IPS-NIHi11 (cell line): ENCODE results near the gene TEX2.

Experiments used
- DNase-seq: peaks from one replicate; pipeline ENCODE4 v3.0.0; 2012; ENCODE audit warnings: mixed read lengths, low spot score

The TEX2 gene

DNA sequence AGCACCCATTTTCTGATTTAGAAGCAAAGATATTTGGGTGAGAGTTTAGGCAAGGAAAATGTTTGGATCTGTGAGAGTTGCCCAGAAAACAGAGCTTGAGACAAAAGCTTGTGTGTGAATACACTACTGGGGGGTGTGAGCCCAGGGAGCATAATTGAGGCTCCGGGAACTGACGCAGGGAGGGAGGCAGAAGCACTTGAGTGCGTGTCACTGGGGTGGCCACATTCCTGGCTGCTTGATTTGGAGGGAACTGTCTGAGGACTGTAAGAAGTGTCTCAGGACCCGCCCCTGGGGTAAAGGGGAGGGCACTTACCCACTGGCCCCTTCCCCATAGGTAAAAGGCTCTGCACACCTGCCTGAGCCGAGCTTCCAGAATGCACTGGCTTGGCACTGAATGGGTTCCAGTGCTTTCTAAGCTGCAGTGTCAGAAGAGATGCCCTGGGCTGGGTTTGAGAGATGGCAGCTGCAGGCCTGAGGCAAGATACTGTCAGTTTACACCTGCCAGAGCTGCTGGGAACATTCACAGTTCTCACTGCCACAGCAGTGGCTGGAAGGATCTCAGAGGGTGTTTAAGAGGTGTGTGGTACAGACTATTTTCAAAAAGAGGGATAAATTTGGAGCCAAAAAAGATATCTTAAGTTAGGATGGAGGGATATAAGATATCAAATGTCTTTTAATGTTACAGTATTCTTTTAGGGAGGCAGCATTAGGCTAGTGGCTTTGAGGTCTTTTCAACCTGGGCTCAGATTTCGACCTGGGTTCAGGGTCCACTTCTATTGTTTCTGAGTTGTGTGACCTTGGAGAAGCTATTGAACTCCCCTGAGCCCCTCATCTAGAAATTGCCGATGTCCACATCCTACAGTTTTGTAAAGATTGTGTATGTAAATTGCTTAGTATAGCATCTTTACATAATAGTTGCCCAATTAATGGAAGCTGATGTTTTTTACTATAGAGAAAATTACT, 6.9 kb upstream of the TEX2 start:
- no peak for DNase-seq

GRCh38 chr17:64264891-64265290, 1.8 kb upstream of the TEX2 start:
- no peak for DNase-seq

- peak; percentile 22 for DNase-seq
Measured at GRCh38 chr17:64262198-64262999, 661 bp downstream of the TEX2 start.

GRCh38 chr17:64261417-64262145, 1.5 kb downstream of the TEX2 start:
- DNase-seq = no peak

DNA sequence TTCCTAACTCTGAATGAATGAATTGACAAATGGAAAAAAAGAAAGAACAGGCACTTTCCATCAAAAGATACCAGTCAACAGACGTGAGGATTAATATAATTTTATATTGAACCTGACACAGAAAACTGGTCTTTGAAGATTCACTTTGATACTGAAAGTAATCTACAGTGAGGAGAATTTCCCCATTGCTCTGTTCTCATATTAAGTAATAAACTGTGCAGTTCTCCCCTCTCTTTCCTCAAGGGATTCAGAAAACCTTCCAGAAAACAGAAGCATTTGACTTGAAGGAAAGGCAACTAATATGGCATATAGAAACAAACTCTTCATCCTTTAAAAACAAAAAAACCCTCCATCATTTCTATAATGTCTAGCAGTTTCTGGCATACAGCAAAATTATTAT, 2.2 kb downstream of the TEX2 start:
- DNase-seq = no peak

DNA sequence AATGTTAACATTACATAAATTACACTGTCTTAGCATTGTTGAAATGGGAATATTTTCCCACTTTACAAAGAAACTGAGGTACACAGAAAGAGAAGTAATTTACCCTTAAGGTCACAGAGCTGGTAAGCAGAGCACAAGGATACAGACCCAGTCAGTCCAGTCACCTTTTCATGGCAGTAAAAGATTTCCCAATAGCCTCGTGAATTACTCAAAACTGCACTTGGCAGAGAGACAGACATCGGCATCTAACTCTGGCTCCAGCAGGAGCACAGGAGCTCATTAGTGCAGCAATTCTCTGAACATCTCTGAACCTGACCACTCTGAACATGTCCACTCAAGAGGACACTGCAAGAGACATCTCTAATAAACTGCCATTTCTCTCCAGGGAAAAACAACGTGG, 3.1 kb downstream of the TEX2 start:
- no peak for DNase-seq

GRCh38 chr17:64259426-64259825, 3.6 kb downstream of the TEX2 start:
- no peak for DNase-seq

GRCh38 chr17:64256913-64257807, 5.9 kb downstream of the TEX2 start:
- DNase-seq = no peak

GRCh38 chr17:64255764-64256163, 7.3 kb downstream of the TEX2 start:
- no peak for DNase-seq

- DNase-seq = no peak
Measured at GRCh38 chr17:64254755-64255154, 8.3 kb downstream of the TEX2 start.

DNA sequence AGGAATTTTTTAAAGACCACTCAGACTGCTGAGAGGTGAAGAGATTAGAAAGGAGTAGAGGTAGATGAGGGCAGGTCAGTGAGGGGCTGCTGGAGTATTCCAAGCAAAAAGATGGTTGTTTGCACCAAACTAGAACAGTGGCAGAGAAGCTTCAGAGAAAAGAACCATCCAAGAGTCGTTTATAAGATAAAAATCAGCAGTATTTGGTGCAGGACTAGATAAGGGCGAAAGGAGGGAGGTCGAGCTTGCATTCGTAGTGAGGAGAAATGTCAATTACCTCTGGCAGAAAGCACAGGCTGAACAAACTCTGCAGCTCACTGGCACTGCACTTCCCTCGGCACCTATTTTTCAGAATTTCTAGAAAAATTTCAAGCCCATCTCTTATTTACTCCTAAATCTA, 9.6 kb downstream of the TEX2 start:
- no peak for DNase-seq

- DNase-seq = no peak
Measured at GRCh38 chr17:64252831-64253230, 10.2 kb downstream of the TEX2 start.

DNA sequence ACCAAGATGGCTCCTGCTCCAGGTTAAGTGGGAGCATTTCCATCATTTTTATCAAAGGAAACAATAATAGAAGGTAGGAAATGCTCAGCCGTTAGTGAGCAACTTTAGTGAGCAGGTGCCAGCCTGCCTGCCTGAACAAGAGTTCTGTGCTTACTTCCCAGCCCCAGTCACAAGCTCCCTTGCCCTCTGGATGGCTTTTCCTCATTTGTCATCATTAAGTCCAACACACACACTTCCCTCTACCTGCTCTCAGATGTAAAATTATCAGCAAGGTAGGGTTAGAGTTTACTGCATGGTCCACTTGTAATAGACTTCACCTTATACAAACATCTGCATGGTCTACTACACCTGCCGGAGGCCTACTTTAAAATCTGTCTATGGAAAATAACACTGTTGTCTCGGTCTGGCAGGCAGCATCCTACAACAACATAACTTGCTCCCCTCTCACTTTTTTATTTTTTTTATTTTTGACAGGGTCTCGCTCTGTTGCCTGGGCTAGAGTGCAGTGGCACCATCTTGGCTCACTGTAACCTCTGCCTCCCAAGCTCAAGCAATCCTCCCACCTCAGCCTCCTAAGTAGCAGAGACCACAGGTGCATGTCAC, 12.7 kb downstream of the TEX2 start:
- no peak for DNase-seq

DNA sequence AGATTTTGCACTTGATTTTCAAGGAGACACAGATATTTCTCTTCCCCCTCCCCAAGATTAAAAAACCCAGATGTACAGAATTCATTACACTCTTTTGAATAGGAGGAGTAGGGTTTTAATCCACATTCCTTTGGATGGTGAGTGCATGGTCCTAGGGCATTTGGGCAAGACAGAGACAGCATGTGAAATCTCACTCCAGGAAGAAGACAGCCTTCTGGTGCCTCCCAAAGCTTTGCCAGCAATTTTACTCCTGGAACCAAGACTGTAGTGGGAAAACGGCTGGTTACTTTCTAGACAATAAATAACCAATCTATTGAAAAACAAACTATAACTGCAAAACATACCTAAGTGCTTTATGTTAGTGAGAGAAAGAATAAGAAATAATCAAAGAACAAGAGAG, 15.2 kb downstream of the TEX2 start:
- no peak for DNase-seq

- DNase-seq = no peak
Measured at GRCh38 chr17:64245218-64246145, 17.6 kb downstream of the TEX2 start.

- no peak for DNase-seq
Measured at GRCh38 chr17:64244165-64244564, 18.9 kb downstream of the TEX2 start.

DNA sequence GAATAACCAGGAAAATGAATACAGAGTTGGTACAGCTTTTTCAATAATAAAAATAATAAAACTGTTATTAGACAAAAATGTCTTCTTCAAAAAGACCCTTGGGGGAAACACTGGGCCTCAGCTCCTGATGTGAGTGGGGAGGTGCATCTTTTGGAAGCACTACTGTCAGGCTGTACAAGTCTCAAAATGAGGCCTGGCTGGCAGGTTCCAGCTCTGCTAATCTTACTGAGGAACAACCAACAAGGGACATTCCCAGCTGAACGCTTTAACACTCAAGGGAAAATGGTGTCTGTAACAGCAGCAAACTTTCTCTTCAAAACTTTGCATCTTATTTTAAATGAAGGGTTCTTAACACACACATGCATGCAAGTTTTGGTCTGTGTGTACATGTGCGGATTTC, 19.7 kb downstream of the TEX2 start:
- DNase-seq = no peak

DNA sequence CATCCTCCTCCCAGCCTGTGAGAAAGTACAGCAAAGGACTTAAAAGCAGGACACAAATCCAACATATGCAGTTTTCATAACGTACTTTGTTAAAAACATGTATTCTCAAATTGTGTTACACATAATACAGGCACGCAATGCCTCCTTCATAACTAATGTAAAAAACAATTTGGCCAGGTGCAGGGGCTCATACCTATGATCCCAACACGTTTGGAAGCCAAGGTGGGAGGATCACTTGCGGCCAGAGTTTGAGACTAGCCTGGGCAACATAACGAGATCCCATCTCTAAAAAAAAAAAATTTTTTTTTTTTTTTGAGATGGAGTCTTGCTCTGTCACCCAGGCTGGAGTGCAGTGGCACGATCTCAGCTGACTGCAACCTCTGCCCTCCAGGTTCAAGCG, 20.4 kb downstream of the TEX2 start:
- DNase-seq = no peak

- no peak for DNase-seq
Measured at GRCh38 chr17:64240741-64241347, 22.2 kb downstream of the TEX2 start.
